K562 (cell line): ENCODE measurements around the gene CDK5R2. TPM values are rescaled to one million over a fixed set of nuclear protein-coding genes. Genes with fewer than 3 reads are reported as not detected.

Experiments used
- ATAC-seq: fragments of 200-7000 bp; cut with Tn5 transposase; 3 replicates; pipeline ENCODE4 v1.9.1; 2020; ENCODE audit warnings: moderate library complexity
- Bru-seq: library from RNA; stranded (reverse); fragments of 400-500 nt; gene quantifications from one replicate; lab custom pipeline; 2021; lab: Mats Ljungman, UMichigan
- BruChase-seq, 2 experiments: library from RNA; stranded (reverse); fragments of 400-500 nt; gene quantifications; one replicate each; lab custom pipeline; 2021; lab: Mats Ljungman, UMichigan
- BruUV-seq: library from RNA; stranded (reverse); fragments of 400-500 nt; replicated peaks from 2 replicates; lab custom pipeline; 2021; lab: Mats Ljungman, UMichigan
- CTCF ChIA-PET: fragments of 300-600 bp; formaldehyde crosslinking; extraction: SDS; loops from one replicate; lab custom pipeline; 2021; ENCODE audit warnings: low intra/inter-chr PET ratio; lab: Yijun Ruan, JAX
- POLR2A ChIA-PET: fragments of 300-600, 350-650 bp; sonication (Branson Sonifier 250); formaldehyde crosslinking; extraction: SDS; loops from one replicate; lab custom pipeline; 2021; ENCODE audit warnings: antibody characterized with exemption, inconsistent platforms; lab: Yijun Ruan, JAX
- DNase-seq, 4 experiments: peaks; one replicate each; pipeline versions ENCODE4 v3.0.0 to v3.0.0-alpha.2; 2011 to 2018; ENCODE audit warnings: low spot score in 3 of 4, mixed read lengths in 3 of 4; ENCODE audit errors: extremely low read depth in 1 of 4
- FAIRE-seq: peaks from 2 replicates; lab custom pipeline; 2011; peaks lifted over from hg19 to GRCh38; lab: Jason Lieb, UNC
- H2AFZ ChIP-seq: 2 replicates; pipeline ENCODE4 v1.6.0; 2011; ENCODE audit warnings: low read depth, low read length, control low read depth, inconsistent platforms
- H3K27ac ChIP-seq: fragments of 200-600 bp; 3 replicates; pipeline ENCODE4 v1.8.0; 2011; ENCODE audit warnings: low read depth, mild to moderate bottlenecking, control low read depth, inconsistent platforms, low read length, moderate library complexity, mixed read lengths; ENCODE audit errors: extremely low read depth
- H3K27me3 ChIP-seq, 2 experiments: fragments of 300-600 bp in 1 of 2; 2 replicates in 1 of 2; 3 replicates in 1 of 2; pipeline versions ENCODE4 v1.6.0 to v1.8.0; 2011; ENCODE audit warnings: inconsistent platforms in 2 of 2, low read length in 2 of 2, mild to moderate bottlenecking in 1 of 2, mixed read lengths in 1 of 2, moderate library complexity in 1 of 2; ENCODE audit not compliant: control insufficient read depth in 2 of 2, insufficient read depth in 2 of 2
- H3K36me3 ChIP-seq: fragments of 300-600 bp; 3 replicates; pipeline ENCODE4 v1.8.0; 2011; ENCODE audit warnings: mild to moderate bottlenecking, low read length, inconsistent platforms; ENCODE audit not compliant: control insufficient read depth, insufficient read depth
- H3K4me1 ChIP-seq, 2 experiments: fragments of 200-600 bp in 1 of 2; replicated peaks in 1 of 2; 2 replicates in 1 of 2; 3 replicates in 1 of 2; pipeline versions ENCODE4 v1.5.1 to v1.8.0; 2011; ENCODE audit warnings: inconsistent platforms in 2 of 2, low read length in 2 of 2, mild to moderate bottlenecking in 1 of 2, mixed read lengths in 1 of 2, moderate library complexity in 1 of 2; ENCODE audit not compliant: control insufficient read depth in 2 of 2, insufficient read depth in 2 of 2
- H3K4me2 ChIP-seq: 2 replicates; pipeline ENCODE4 v1.6.1; 2011; ENCODE audit warnings: low read length, control low read depth, inconsistent platforms, mixed read lengths; ENCODE audit not compliant: insufficient read depth
- H3K4me3 ChIP-seq: fragments of 200-600 bp; sonication (generic), shearing (Covaris generic); 2 replicates; pipeline ENCODE4 v1.5.1; 2016; ENCODE audit warnings: control low read depth, inconsistent platforms
- H3K79me2 ChIP-seq: fragments of 200-600 bp; 3 replicates; pipeline ENCODE4 v1.8.0; 2011; ENCODE audit warnings: low read length, inconsistent platforms; ENCODE audit not compliant: control insufficient read depth, insufficient read depth
- H3K9ac ChIP-seq, 2 experiments: 2 replicates each; pipeline versions ENCODE4 v1.6.0 to v1.6.1; 2011; ENCODE audit warnings: low read depth in 2 of 2, low read length in 2 of 2, control low read depth in 1 of 2, inconsistent platforms in 1 of 2, mild to moderate bottlenecking in 1 of 2, mixed read lengths in 1 of 2; ENCODE audit not compliant: insufficient read depth in 1 of 2
- H3K9me1 ChIP-seq: one replicate; pipeline ENCODE4 v1.6.0; 2011; ENCODE audit warnings: inconsistent platforms, mild to moderate bottlenecking, low read length, moderate library complexity; ENCODE audit not compliant: control insufficient read depth, insufficient read depth
- H3K9me3 ChIP-seq: replicated peaks from 2 replicates; pipeline ENCODE4 v1.5.1; 2011; ENCODE audit warnings: low read depth, low read length, inconsistent platforms; ENCODE audit not compliant: control insufficient read depth, insufficient read depth
- H4K20me1 ChIP-seq: replicated peaks from 2 replicates; pipeline ENCODE4 v1.6.1; 2011; ENCODE audit warnings: low read length, inconsistent platforms, mixed read lengths; ENCODE audit not compliant: control insufficient read depth, insufficient read depth
- ZNF75A ChIP-seq: fragments of 450-650 bp; formaldehyde crosslinking; IDR thresholded peaks from 2 replicates; pipeline ENCODE4 v1.4.0; 2020; ENCODE audit warnings: mild to moderate bottlenecking
- WGBS: fragments of 100-300 bp; shearing (Covaris generic); methylation state at CpG from one replicate; pipeline ENCODE4 v1.1.6; 2016; ENCODE audit warnings: low coverage, mixed read lengths; ENCODE audit not compliant: insufficient coverage; ENCODE audit errors: missing lambda C conversion rate; 5-methylcytosine and 5-hydroxymethylcytosine counted together
- in situ Hi-C: fragments of 300-500 bp; cut with MboI; formaldehyde crosslinking; loops from 4 replicates; pipeline ENCODE4 v1.15.0; 2018; ENCODE audit warnings: inconsistent platforms, mixed read lengths
- intact Hi-C: fragments of 100-400 bp; cut with micrococcal nuclease; formaldehyde crosslinking; loops from 2 replicates; pipeline ENCODE4 v1.14.2; 2022
- long read RNA-seq, 3 experiments: library from polyadenylated mRNA in 2 of 3; library from RNA in 1 of 3; unstranded in 2 of 3; stranded (forward) in 1 of 3; transcript quantifications; one replicate each; pipeline ENCODE4 v2.0.0, GENCODE V29; 2019 to 2022
- polyA minus RNA-seq, 3 experiments: library from RNA; depleted of rRNA, polyadenylated mRNA; stranded (reverse); fragments of >200 nt; gene quantifications; 2 replicates each; pipeline ENCODE4 v1.2.3, GENCODE V29; 2011
- polyA plus RNA-seq, 8 experiments: library from polyadenylated mRNA; depleted of rRNA in 4 of 8; stranded (reverse) in 5 of 8; unstranded in 3 of 8; fragments of >200 nt; fragmentation: Nextera tagmentation in 2 of 8; fragmentation: Illumina TruSeq in 1 of 8; extraction: Ambion mirVana in 2 of 8; extraction: Trizol in 1 of 8; gene quantifications; 2 replicates each; pipeline versions ENCODE4 v1.2.1 to v1.2.3, GENCODE V29; 2011 to 2014; ENCODE audit warnings: inconsistent platforms in 1 of 8, missing spikeins in 1 of 8
- total RNA-seq, 7 experiments: library from RNA; depleted of rRNA in 6 of 7; stranded (reverse); fragments of >200 nt in 6 of 7; fragmentation: Illumina TruSeq in 2 of 7; extraction: Trizol in 2 of 7; gene quantifications; 2 replicates each; pipeline versions ENCODE4 v1.2.1 to v1.2.3, GENCODE V29; 2011 to 2021; ENCODE audit warnings: low replicate concordance in 1 of 7
- TF ChIP-seq, protein P1 (sequence below): fragments of 450-650 bp; IDR thresholded peaks from 2 replicates; pipeline ENCODE4 v1.6.1; 2016
- TF ChIP-seq, protein P2 (sequence below), 2 experiments: fragments of 450-650 bp; formaldehyde crosslinking in 1 of 2; IDR thresholded peaks; 2 replicates each; pipeline versions ENCODE4 v1.4.0 to v1.6.1; 2014 to 2020; ENCODE audit warnings: mild to moderate bottlenecking in 2 of 2, borderline replicate concordance in 1 of 2, low read depth in 1 of 2

CDK5R2 gene
- total RNA-seq (2011; cell fraction: chromatin; rRNA removed; ENCODE audit: low replicate concordance), result 0.12 TPM in 1 of 2 replicates, not detected in the other
- total RNA-seq (2011; cell fraction: nucleolus; rRNA removed), result not detected in 2 replicates
- total RNA-seq (2011; cell fraction: nucleoplasm; rRNA removed), result 0.22 and 0.38 TPM in 2 replicates
- total RNA-seq (2014; rRNA removed), result not detected in 2 replicates
- total RNA-seq (2014; rRNA removed; fragmentation: Illumina TruSeq; extraction: Trizol), result not detected in 2 replicates
- total RNA-seq (2015; rRNA removed; fragmentation: Illumina TruSeq; extraction: Trizol), result not detected in 2 replicates
- 0.09 TPM in 1 of 2 replicates, not detected in the other for total RNA-seq (2021)
- polyA plus RNA-seq (2011; rRNA removed), result not detected in 2 replicates
- 0.03 and 0.04 TPM in 2 replicates for polyA plus RNA-seq (2011; cell fraction: cytosol; rRNA removed)
- polyA plus RNA-seq (2011; cell fraction: nucleus; rRNA removed), result 0.08 and 0.17 TPM in 2 replicates
- 0.03 and 0.08 TPM in 2 replicates for polyA plus RNA-seq (2012)
- polyA plus RNA-seq (2014; fragmentation: Illumina TruSeq; extraction: Trizol), result not detected in 2 replicates
- not detected for polyA plus RNA-seq (2014; fragmentation: Nextera tagmentation; extraction: Ambion mirVana)
- polyA plus RNA-seq (2014; rRNA removed), result not detected in 2 replicates
- polyA minus RNA-seq (2011; rRNA and poly(A)+ RNA removed), result 0.09 and 0.11 TPM in 2 replicates
- not detected in 2 replicates for polyA minus RNA-seq (2011; cell fraction: cytosol; rRNA and poly(A)+ RNA removed)
- polyA minus RNA-seq (2011; cell fraction: nucleus; rRNA and poly(A)+ RNA removed), result 0.13 and 0.22 TPM in 2 replicates
- percentile 17 among the genes with signal in this experiment for Bru-seq, nascent RNA
- BruChase-seq, experiment 1, labeled RNA remaining after a 2-hour chase, result not detected
- BruChase-seq, experiment 2, labeled RNA remaining after a 6-hour chase, result percentile 19 among the genes with signal in this experiment
- long read RNA-seq, experiment 1, result 0 reads
- long read RNA-seq, experiment 2, result 0 reads
- long read RNA-seq, experiment 3, result 0 reads

DNA sequence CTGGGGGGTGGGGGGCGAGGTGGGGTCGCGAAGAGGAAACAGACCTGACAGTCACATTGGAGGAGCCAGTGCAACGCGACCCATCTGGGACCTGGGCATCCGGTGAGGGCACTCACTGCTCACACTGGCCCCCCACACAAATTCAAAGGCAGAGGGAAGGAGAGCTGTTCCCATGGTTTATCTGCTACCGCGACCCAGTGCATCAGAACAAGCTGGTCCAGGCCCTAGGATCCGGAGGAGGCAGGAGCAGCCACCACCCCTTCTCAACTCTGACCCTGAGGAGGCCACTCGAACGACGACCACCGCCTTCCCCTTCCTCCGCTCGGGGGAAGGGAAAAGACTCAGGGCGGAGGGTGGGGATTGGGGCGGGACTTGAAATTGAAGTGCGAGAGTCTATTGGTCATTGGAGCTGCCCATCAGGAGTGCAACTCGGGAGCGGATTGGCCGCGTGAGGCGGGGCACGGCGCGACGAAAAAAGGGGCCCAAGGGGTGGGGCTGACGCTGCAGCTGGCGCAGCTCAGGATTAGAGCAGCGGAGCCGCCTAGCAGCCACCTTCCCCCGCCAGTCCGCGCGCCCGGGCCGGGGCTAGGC lies at the start of gene CDK5R2:
CDK5R2 (plus strand) TSS at position 526 of the 591 bp plus-strand sequence. CDS start 155 bp downstream, outside the sequence.
- Histone ChIP-seq H3K4me1 (peaks cover 9 to 31% of the 10 kb centered on the region in 2 experiments; a peak in 4 of 5 replicates), H3K36me3 (no peaks in the 10 kb centered on the region), H3K79me2 (no peaks in the 10 kb centered on the region), H3K9me1 (no peaks in the 10 kb centered on the region), H3K4me2 (peak within 1 kb of the TSS; percentile 60), H3K9ac (peak within 1 kb of the TSS in 1 of 2 experiments; percentile 64; a peak in 2 of 4 replicates), H3K27me3 (peaks cover 7 to 29% of the 10 kb centered on the region in 2 experiments; a peak in 4 of 5 replicates), H3K9me3 (no peaks in the 10 kb centered on the region), H2AFZ (peak within 1 kb of the TSS; percentile 79), H4K20me1 (no peaks in the 10 kb centered on the region), H3K27ac (no peak within 1 kb of the TSS), H3K4me3 (peak within 1 kb of the TSS; percentile 38)
- no TSS peak for BruUV-seq
- ATAC-seq (peak; percentile 96), DNase-seq (peak; percentile 87 to 99 (median 98)), FAIRE-seq (peak; percentile 35)
- POLR2A ChIA-PET, result interaction anchor here (0.6 kb wide), 1 partner anchor 14 kb away, joined by 3 read pairs; no protein-coding TSS in a partner anchor
- CTCF ChIA-PET, result no interaction called here
- 8% methylated on average over 8 of the region's 37 CpGs for WGBS
- intact Hi-C loops, result no loop called here
- in situ Hi-C loops, result no loop called here
- TF ChIP-seq ZNF75A (CRISPR knock-in tag), result no peak
- TF ChIP-seq, protein P1, sequence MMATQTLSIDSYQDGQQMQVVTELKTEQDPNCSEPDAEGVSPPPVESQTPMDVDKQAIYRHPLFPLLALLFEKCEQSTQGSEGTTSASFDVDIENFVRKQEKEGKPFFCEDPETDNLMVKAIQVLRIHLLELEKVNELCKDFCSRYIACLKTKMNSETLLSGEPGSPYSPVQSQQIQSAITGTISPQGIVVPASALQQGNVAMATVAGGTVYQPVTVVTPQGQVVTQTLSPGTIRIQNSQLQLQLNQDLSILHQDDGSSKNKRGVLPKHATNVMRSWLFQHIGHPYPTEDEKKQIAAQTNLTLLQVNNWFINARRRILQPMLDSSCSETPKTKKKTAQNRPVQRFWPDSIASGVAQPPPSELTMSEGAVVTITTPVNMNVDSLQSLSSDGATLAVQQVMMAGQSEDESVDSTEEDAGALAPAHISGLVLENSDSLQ, result peak; percentile 98
- TF ChIP-seq, protein P2, sequence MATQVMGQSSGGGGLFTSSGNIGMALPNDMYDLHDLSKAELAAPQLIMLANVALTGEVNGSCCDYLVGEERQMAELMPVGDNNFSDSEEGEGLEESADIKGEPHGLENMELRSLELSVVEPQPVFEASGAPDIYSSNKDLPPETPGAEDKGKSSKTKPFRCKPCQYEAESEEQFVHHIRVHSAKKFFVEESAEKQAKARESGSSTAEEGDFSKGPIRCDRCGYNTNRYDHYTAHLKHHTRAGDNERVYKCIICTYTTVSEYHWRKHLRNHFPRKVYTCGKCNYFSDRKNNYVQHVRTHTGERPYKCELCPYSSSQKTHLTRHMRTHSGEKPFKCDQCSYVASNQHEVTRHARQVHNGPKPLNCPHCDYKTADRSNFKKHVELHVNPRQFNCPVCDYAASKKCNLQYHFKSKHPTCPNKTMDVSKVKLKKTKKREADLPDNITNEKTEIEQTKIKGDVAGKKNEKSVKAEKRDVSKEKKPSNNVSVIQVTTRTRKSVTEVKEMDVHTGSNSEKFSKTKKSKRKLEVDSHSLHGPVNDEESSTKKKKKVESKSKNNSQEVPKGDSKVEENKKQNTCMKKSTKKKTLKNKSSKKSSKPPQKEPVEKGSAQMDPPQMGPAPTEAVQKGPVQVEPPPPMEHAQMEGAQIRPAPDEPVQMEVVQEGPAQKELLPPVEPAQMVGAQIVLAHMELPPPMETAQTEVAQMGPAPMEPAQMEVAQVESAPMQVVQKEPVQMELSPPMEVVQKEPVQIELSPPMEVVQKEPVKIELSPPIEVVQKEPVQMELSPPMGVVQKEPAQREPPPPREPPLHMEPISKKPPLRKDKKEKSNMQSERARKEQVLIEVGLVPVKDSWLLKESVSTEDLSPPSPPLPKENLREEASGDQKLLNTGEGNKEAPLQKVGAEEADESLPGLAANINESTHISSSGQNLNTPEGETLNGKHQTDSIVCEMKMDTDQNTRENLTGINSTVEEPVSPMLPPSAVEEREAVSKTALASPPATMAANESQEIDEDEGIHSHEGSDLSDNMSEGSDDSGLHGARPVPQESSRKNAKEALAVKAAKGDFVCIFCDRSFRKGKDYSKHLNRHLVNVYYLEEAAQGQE (IDR thresholded peaks at IDR 0.05; ENCODE audit: borderline replicate concordance), result 0 out of 2 replicates have a peak, but pooled peaks have one; percentile 23
- TF ChIP-seq, protein P2 (CRISPR knock-in tag; IDR thresholded peaks at IDR 0.05; ENCODE audit: low read depth), result no peak
